GM18505 (cell line): ENCODE results near the gene PIGT.

ENCODE experiments used
- ATAC-seq: cut with Tn5 transposase; IDR thresholded peaks from one replicate; pipeline ENCODE4 v1.9.1; 2021; ENCODE audit not compliant: unreplicated experiment
- POLR2A ChIP-seq: IDR thresholded peaks from 4 replicates; pipeline ENCODE4 v1.6.1; 2011; ENCODE audit warnings: borderline replicate concordance; ENCODE audit not compliant: insufficient read depth, insufficient read length; ENCODE audit errors: extremely low read depth

The PIGT gene

DNA sequence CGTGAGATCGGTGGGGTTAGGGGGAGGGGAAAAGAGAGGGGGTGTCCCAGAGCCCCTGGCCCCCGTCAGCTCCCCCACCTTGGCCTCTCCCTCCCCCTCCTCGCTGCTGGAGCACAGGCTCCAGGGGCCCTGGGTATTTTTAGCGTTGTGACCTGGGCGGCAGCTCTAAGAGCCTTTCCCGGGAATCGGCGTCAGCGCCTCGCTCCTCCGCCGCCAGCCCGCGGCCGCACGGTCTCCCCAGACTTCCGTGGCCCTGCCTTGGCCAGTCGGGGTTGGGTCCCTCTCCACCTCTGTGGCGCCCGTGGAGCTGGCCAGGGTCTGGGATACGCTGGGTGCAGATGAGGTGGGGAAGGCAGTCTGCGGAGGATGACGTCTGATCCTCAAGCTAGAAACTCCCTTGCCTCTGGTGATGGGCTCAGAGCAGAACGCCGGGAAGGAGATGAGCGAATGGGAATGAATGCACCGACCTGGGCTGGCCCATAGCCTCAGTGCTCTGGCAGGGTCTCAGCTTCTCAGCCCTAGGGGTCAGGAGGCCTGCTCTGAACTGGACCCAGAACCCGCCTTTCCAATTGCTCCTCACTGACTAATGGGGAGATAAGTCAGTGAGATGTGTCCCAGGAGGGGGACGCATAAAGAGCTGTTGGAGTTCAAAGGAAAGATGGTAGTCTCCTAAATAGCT, 8.7 kb upstream of the PIGT start:
- no peak for ATAC-seq
- TF ChIP-seq POLR2A: no peak

DNA sequence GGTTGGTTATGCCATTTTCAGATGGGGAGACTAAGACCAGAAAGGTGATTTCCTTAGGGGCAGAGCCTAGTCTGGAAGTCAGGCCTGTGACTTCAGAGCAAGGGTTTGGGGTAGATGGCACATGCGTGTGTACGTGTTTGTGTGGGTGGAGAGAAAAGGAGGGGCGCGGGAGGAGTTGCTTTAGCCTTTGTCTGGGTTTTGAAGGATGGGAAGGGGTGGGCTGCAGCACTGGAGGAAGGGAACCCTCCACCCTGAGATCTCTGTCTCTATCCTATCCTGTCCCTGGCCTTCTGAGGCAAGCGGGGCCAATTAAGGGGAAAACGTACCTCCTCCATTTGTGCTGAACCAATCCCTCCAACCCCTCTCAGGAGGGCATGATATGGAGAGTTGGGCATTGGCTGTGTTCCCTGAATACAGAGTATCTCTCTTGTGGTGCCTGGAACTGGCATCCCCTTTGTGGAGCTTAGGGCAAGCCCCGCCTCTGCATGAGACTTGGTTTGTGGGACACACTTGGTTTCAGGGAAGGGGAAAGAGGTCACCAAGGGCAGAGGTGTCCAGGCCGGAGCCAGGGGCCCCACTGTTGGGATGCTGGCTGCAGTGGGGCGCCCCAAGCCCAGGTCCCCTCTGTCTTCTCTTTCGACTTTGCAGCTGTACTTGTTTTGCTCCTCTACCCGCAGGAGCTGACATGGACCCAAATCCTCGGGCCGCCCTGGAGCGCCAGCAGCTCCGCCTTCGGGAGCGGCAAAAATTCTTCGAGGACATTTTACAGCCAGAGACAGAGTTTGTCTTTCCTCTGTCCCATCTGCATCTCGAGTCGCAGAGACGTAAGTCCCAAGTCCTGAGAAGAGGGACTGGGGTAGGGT, 7.9 kb upstream of the PIGT start, which contains the start of gene DBNDD2:
Gene DBNDD2, plus strand, starts transcription at position 507 of the 863 bp plus-strand sequence. Its CDS starts 179 bp downstream, at position 686.
- TF ChIP-seq POLR2A: no peak
- no peak for ATAC-seq

DNA sequence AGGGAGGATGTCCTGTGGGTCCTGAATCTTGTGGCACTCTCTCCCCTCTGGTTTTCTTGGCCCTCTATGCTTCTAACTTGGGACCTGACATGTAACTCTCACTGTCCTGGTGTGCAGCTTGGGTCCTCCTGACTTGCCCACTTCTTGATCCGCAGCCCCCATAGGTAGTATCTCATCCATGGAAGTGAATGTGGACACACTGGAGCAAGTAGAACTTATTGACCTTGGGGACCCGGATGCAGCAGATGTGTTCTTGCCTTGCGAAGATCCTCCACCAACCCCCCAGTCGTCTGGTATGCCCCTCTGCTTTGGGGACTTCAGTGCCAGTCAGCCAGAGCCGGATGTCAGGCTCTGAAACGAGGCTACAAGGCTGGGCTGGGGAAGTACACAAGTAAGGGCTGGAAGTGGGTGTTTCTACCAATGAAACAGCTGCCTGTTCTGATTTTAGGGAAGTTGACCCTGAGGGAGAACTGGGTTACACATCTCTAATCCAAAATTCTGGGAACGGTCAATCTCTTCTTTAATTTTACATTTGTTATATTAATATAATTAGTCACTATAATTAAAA, 7.2 kb upstream of the PIGT start:
- TF ChIP-seq POLR2A: no peak

DNA sequence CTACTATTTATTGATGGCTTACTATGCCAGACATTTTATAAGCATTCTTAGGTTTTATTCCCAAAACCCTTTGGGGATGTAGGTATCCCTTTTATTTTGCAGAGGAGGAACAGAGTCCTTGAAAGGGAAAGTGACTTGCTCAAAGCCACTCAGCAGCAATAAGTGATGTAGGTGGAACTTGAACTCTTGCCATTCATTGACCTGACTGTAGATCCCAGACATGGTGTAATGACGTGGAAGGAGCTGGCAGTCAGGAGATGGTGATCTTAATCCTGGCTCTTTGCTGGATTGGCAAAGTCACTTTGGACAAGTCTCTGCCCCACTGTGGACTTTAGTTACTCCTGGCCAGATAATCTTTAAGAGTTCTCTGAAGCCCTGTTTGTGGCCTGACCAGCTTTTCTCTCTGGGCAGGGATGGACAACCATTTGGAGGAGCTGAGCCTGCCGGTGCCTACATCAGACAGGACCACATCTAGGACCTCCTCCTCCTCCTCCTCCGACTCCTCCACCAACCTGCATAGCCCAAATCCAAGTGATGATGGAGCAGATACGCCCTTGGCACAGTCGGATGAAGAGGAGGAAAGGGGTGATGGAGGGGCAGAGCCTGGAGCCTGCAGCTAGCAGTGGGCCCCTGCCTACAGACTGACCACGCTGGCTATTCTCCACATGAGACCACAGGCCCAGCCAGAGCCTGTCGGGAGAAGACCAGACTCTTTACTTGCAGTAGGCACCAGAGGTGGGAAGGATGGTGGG, 6.2 kb upstream of the PIGT start:
- no peak for TF ChIP-seq POLR2A
- ATAC-seq: no peak

More for the DNA sequence above, 7.2 kb upstream of the PIGT start:
- no peak for ATAC-seq

DNA sequence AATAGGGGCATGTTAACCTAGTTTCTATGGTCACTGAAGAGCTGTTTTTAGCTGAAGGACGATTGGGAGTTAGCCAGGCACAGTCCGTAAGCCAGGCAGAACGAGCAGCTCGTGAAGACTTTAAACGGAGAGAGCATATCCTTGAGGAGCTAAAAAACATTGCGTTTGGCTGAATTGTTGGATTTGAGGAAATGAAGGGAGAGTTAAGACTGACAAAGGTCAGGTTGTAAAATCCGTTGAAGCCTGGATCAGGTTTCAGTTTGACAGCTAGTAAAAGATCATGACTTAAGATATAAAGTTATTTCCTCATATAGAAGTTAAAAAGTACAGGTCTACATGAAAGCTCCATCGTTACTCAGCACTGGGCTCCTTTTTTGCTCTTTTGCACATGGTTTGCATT, 5.1 kb upstream of the PIGT start:
- no peak for ATAC-seq
- TF ChIP-seq POLR2A: no peak

DNA sequence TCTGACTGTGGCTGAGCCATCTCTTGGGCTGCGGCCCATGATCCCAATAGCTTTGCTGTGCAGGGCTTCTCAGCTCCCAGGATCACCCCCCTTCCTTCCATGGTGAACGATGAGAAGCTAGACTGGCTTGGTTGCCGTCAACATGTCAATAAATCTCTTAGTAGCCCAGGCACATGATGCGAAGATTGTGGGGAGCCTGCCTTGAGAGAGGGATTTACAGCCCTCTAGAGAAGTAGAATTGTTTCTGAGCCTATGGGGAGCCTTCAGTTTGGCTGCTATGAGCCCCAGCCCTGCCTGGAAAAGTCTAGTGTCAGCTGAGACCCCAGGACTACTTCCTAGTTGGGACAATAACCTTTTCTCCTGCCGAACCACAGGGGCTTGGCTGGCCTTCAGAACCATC, 3.3 kb upstream of the PIGT start:
- TF ChIP-seq POLR2A: no peak
- no peak for ATAC-seq

DNA sequence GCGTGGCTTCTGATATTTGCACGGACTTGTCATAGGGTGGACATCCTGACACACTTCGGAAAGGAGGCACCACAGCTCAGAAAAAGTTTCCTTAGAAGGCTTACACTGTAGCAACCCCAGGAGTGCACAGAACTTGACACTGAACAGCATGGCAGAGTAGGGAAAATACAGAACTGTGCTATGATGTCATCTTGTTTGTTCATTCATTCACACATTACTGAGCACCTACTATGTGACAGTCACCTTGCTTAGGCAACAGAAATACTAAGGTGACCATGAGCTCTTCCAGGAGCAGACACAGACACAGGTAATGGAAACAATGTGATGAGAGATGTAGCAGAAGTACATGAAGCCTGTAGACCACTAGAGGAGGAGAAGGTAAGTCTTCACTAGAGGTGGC, 2.5 kb upstream of the PIGT start:
- no peak for TF ChIP-seq POLR2A
- no peak for ATAC-seq

DNA sequence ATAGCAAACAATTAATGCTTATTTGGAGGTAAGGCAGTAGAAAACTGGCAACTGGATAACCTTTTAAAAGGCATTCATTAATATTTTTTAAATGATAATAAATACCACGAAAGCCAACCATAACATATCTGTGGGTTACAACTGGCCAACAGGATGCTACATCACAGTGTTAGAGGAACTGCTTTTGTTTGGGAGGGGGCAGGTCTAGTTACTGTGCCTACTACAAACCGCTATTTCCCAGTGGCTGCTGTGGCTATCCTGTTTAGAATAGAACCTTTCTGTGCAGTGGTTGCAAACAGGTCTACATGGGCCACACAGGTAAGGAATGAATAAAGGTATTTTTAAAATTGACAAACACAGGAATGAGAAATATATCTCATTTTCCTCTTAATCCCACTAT, 976 bp downstream of the PIGT start:
- no peak for ATAC-seq

DNA sequence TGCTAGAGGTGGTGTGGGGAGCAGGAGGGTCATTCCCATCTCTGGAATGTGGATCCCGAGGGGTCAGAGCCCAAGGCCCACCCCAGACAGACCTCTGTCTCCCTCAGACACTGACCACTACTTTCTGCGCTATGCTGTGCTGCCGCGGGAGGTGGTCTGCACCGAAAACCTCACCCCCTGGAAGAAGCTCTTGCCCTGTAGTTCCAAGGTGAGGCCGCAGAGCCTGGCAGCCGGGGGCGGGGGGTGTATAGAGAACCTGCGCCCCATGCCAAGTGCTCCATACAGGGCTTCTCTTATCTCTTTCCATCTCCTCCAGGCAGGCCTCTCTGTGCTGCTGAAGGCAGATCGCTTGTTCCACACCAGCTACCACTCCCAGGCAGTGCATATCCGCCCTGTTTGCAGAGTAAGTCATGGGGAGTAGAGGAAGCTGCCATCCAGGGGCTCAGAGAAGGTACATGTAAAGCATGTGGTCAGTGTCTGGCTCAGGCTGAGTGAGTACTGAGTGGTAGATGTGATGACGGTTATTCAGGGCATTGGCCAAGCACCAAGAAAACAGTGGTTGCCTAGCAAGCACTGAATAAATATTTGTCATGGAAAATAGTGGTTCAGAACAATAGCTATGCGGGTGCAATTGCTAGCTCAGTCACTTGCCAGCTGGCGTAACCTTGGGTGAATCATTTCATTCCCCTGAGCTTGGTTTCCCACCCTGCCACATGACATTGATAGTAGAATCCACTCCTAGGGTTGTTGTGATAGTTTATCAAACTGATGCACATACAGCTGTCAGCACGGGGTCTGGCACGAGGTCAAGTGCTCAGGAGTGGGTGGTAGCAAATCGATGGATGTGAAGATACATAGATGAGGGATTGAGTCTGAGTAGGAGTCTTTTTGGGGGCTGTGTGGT, 3.5 kb downstream of the PIGT start:
- no peak for TF ChIP-seq POLR2A
- ATAC-seq: peak; percentile 50

More for the DNA sequence above, 976 bp downstream of the PIGT start:
- no peak for TF ChIP-seq POLR2A

DNA sequence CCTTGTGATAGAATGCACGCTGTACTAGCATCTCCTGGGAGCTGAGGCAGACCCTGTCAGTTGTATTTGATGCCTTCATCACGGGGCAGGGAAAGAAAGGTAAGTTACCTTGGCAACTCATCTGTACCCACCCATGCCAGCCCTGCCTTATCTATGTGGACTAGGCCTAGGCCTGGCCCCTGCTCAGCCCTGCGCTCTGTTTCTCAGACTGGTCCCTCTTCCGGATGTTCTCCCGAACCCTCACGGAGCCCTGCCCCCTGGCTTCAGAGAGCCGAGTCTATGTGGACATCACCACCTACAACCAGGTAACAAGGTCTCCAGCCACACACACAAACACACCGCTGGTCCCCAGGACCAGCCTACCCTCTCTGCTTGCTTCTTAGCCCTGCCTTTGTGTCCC, 4.2 kb downstream of the PIGT start:
- no peak for ATAC-seq
- TF ChIP-seq POLR2A: no peak

DNA sequence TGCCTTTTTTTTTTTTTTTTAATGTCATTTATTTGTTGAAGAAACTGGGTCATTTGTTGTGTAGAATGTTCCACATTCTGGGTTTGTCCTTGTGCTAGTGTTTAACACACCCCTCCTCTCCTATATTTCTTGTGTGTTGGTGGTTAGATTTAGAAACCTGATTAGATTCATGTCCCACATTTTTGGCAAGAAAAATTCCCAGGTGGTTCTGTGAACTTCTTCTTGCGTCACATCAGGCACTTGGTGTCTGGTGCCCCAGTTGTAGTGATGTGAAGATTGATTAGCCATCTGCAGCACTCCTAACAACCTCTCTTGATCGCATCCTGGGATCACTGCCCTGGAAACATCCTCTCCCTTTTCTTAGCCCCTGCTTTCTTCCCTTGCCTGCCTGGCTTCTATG, 7.8 kb downstream of the PIGT start:
- no peak for ATAC-seq
- no peak for TF ChIP-seq POLR2A

DNA sequence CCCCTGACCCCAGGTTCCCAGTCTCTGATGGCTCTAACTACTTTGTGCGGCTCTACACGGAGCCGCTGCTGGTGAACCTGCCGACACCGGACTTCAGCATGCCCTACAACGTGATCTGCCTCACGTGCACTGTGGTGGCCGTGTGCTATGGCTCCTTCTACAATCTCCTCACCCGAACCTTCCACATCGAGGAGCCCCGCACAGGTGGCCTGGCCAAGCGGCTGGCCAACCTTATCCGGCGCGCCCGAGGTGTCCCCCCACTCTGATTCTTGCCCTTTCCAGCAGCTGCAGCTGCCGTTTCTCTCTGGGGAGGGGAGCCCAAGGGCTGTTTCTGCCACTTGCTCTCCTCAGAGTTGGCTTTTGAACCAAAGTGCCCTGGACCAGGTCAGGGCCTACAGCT, 9.6 kb downstream of the PIGT start:
- ATAC-seq: no peak
- no peak for TF ChIP-seq POLR2A
